ENCODE measurements around the gene SYT13.

DNA sequence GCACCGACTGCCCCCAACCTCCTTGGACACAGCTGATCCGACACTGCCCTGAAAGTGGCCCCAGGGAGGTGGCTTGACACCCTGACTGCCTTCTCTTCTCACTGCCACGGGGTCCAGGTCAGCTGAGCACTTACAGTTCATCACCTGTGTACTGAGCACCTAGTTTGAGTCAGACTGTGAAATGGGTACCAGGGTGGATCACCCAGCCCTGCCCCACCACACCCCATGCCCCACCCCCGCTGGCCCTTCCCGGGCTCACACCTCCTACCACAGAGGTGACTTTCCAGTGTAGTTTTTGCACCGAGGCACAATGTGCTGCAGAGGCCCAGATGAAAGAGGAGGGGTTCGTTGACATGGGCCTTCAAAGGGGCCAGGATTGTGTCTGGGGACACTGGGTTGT is 80.2 kb downstream of the SYT13 start:
- TF ChIP-seq POLR2A (IDR thresholded peaks at IDR 0.05): no peak
- TF ChIP-seq, protein P1, sequence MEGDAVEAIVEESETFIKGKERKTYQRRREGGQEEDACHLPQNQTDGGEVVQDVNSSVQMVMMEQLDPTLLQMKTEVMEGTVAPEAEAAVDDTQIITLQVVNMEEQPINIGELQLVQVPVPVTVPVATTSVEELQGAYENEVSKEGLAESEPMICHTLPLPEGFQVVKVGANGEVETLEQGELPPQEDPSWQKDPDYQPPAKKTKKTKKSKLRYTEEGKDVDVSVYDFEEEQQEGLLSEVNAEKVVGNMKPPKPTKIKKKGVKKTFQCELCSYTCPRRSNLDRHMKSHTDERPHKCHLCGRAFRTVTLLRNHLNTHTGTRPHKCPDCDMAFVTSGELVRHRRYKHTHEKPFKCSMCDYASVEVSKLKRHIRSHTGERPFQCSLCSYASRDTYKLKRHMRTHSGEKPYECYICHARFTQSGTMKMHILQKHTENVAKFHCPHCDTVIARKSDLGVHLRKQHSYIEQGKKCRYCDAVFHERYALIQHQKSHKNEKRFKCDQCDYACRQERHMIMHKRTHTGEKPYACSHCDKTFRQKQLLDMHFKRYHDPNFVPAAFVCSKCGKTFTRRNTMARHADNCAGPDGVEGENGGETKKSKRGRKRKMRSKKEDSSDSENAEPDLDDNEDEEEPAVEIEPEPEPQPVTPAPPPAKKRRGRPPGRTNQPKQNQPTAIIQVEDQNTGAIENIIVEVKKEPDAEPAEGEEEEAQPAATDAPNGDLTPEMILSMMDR (IDR thresholded peaks at IDR 0.05): no peak
